GM21360 (cell line): ENCODE results near the gene CYP21A2.
"Not testable (repeated sequence)": the region's sequence is repeated elsewhere in the genome, so short reads cannot be mapped to it uniquely, and the experiment has no call there.

Experiments
- ATAC-seq: cut with Tn5 transposase; IDR thresholded peaks from one replicate; pipeline ENCODE4 v1.9.1; 2021; ENCODE audit warnings: mild to moderate bottlenecking, moderate library complexity; ENCODE audit not compliant: unreplicated experiment

Gene CYP21A2

GRCh38 chr6:32037598-32038524 lies at the start of gene CYP21A2:
Gene CYP21A2, plus strand, starts transcription at chr6:32038415. Its CDS starts 8 bp downstream, at chr6:32038423.
- ATAC-seq: not testable (repeated sequence)

- not testable (repeated sequence) for ATAC-seq
These were observed 48.9 kb upstream of the CYP21A2 start for GRCh38 chr6:31989363-31989762.

GRCh38 chr6:31994421-31994820 lies 43.8 kb upstream of the CYP21A2 start:
- not testable (repeated sequence) for ATAC-seq

DNA sequence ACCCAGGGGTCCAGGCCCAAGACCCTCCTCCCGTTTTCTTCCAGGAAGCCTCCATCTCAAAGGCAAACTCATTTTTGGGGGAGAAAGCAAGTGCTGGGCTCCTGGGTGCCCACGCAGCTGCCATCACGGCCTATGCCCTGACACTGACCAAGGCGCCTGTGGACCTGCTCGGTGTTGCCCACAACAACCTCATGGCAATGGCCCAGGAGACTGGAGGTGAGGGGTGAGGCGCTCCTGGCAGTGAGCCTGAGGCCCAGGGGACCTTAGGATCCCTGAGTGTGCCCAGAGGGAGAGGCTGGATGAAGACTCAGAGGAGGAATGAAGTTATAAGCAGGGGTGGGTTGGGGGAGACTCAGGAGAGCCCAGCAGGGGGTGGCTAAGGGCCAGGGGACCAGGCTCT lies 41.8 kb upstream of the CYP21A2 start:
- ATAC-seq: not testable (repeated sequence)

- not testable (repeated sequence) for ATAC-seq
These were observed 35.5 kb upstream of the CYP21A2 start for GRCh38 chr6:32002546-32003268.

DNA sequence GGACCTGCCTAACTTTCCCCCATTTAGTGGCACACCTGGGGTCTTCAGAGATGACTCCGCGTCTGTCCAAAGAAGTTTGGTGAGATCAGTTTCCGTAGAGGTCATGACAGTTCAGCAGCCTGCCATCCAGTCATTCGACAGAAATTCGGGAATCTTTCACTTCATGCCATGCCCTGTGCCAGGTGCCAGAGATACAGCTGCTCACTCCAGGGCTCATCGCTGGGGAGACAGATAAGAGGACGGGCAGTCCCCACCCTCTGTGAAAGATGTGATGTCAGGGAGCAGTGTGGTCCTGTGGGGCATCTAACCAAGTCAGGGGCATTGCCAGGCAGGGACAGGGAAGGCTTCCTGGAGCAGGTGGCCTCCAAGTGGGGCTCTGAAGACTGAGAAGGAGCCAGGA lies 34.9 kb upstream of the CYP21A2 start:
- not testable (repeated sequence) for ATAC-seq

GRCh38 chr6:32004393-32004792 lies 33.8 kb upstream of the CYP21A2 start:
- not testable (repeated sequence) for ATAC-seq

GRCh38 chr6:32004864-32005537 lies 33.2 kb upstream of the CYP21A2 start:
- ATAC-seq: not testable (repeated sequence)

DNA sequence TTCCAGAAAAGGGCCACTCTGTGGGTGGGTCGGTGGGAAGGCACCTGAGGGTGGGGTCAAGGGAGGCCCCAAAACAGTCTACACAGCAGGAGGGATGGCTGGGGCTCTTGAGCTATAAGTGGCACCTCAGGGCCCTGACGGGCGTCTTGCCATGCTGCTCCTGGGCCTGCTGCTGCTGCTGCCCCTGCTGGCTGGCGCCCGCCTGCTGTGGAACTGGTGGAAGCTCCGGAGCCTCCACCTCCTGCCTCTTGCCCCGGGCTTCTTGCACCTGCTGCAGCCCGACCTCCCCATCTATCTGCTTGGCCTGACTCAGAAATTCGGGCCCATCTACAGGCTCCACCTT lies 32.7 kb upstream of the CYP21A2 start:
- not testable (repeated sequence) for ATAC-seq

- not testable (repeated sequence) for ATAC-seq
These were observed 32.2 kb upstream of the CYP21A2 start for GRCh38 chr6:32005991-32006529.

- not testable (repeated sequence) for ATAC-seq
These were observed 31.1 kb upstream of the CYP21A2 start for GRCh38 chr6:32007086-32007485.

DNA sequence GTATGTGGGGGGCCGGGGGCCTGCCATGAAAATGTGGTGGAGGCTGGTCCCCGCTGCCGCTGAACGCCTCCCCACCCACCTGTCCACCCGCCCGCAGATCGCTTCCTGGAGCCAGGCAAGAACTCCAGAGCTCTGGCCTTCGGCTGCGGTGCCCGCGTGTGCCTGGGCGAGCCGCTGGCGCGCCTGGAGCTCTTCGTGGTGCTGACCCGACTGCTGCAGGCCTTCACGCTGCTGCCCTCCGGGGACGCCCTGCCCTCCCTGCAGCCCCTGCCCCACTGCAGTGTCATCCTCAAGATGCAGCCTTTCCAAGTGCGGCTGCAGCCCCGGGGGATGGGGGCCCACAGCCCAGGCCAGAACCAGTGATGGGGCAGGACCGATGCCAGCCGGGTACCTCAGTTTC lies 30.2 kb upstream of the CYP21A2 start:
- not testable (repeated sequence) for ATAC-seq

DNA sequence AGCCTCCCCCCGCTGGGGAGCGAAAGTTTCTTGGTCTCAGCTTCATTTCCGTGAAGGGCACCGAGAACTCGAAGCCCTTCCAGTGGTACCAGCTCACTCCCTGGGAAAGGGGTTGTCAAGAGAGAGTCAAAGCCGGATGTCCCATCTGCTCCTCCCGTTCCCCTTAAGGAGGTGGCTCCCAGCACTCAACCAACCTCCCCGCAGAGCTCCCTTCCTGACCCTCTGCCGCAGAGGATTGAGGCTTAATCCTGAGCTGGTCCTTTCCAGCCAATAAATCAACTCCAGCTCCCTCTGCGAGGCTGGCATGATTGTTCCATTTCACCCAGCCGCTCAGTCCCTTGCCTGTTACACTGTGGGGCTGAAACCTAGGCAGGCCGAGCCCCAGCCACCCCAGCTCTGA lies 29.6 kb upstream of the CYP21A2 start:
- not testable (repeated sequence) for ATAC-seq

DNA sequence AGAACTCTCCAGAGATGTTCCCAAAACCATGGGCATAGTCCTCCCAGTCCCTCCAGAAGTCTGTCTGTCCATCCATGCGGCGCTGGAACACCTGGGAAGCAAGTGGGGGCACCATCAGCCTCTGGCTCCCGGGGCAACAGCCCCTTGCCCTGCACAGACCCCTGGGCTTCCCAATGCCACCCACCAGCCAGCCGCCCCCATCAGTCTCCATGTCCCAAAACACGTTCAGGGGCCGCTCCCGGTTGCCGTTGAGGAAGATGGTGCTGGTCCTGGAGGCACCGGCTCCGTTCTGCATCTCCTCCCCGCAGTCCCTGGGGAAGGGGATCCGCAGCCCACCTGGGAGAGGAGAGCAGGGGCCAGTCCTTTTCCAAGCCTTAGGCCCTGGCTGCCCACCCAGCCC lies 28.7 kb upstream of the CYP21A2 start:
- ATAC-seq: not testable (repeated sequence)

GRCh38 chr6:32010856-32011530 lies 27.2 kb upstream of the CYP21A2 start:
- not testable (repeated sequence) for ATAC-seq

DNA sequence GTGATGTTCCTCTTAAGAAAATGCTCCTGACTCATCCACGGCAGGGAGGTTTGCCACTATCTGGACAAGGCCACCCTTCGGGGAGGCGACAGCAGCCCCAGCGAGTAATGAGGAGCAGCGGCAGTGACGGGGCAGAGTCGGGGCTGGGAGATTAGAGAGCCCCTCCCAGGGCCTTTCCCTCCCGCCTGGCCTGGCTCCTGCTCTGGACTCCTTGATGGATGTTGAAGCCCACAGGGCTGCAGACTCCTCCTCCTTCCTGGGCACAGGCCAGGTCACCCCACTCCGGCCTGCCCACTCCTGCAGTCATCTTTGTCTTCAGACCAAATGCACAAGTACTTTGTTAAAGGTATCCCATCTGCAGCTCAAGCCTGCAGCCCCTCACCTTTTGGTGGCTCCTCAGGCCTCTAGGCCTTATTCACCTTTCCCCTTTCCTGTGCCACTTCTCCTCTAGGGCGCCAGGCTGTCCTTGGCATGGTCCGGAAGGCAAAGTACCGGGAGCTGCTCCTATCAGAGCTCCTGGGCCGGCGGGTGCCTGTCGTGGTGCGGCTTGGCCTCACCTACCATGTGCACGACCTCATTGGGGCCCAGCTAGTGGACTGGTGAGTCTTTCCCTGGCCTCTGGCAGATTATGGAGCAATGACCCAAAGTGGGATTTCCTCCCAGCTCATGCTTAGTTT lies 25.1 kb upstream of the CYP21A2 start:
- ATAC-seq: not testable (repeated sequence)

- not testable (repeated sequence) for ATAC-seq
These were observed 24.5 kb upstream of the CYP21A2 start for GRCh38 chr6:32013738-32014137.

GRCh38 chr6:32014547-32014946 lies 23.7 kb upstream of the CYP21A2 start, which contains the start of gene C4B:
Gene C4B, plus strand, starts transcription at chr6:32014795. Its CDS starts 51 bp downstream, at chr6:32014846.
- ATAC-seq: not testable (repeated sequence)

- ATAC-seq: not testable (repeated sequence)
These were observed 16.1 kb upstream of the CYP21A2 start for GRCh38 chr6:32022100-32022499.

- ATAC-seq: not testable (repeated sequence)
These were observed 9.6 kb upstream of the CYP21A2 start for GRCh38 chr6:32028631-32029030.
